Lower leg skin (tissue), 4 donors: ENCODE results near the gene GPBAR1. TPM values are rescaled to one million over a fixed set of nuclear protein-coding genes. Genes with fewer than 3 reads are reported as not detected.

Experiments used
- DNase-seq, 2 donors: peaks; one replicate each; pipeline ENCODE4 v3.0.0-alpha.2; 2019; ENCODE audit warnings: low spot score in 2 of 2
- H3K4me3 ChIP-seq: fragments of 200-600 bp; sonication (generic); 2 replicates; pipeline ENCODE4 v1.5.1; 2017; ENCODE audit warnings: mild to moderate bottlenecking, low read depth; ENCODE audit not compliant: poor library complexity, severe bottlenecking
- POLR2A ChIP-seq, 2 donors: fragments of 450-650 bp; IDR thresholded peaks; one replicate each; pipeline ENCODE4 v1.6.1; 2016 to 2017; ENCODE audit warnings: antibody characterized with exemption in 2 of 2, mild to moderate bottlenecking in 1 of 2, moderate library complexity in 1 of 2
- WGBS, 2 donors: methylation state at CpG; one replicate each; pipeline ENCODE4 v1.1.5; 2018; 5-methylcytosine and 5-hydroxymethylcytosine counted together
- intact Hi-C: fragments of 100-400 bp; cut with DNase I; formaldehyde crosslinking; loops from one replicate; pipeline ENCODE4 v1.15.0; 2023; ENCODE audit warnings: low total_unique reads
- total RNA-seq, 4 donors: library from RNA; depleted of rRNA; stranded (reverse); fragments of >200 nt; gene quantifications; one replicate each; pipeline ENCODE4 v1.1.0, GENCODE V29; 2016
- TF ChIP-seq, protein P1 (sequence below), 3 donors: fragments of 450-650 bp; IDR thresholded peaks; one replicate each; pipeline ENCODE4 v1.5.1; 2016; ENCODE audit warnings: antibody characterized with exemption in 3 of 3, mild to moderate bottlenecking in 3 of 3, moderate library complexity in 2 of 3

The GPBAR1 gene
- total RNA-seq, 4 donors from 2014 or later = 0.34 to 1.7 (median 1.4) TPM

DNA sequence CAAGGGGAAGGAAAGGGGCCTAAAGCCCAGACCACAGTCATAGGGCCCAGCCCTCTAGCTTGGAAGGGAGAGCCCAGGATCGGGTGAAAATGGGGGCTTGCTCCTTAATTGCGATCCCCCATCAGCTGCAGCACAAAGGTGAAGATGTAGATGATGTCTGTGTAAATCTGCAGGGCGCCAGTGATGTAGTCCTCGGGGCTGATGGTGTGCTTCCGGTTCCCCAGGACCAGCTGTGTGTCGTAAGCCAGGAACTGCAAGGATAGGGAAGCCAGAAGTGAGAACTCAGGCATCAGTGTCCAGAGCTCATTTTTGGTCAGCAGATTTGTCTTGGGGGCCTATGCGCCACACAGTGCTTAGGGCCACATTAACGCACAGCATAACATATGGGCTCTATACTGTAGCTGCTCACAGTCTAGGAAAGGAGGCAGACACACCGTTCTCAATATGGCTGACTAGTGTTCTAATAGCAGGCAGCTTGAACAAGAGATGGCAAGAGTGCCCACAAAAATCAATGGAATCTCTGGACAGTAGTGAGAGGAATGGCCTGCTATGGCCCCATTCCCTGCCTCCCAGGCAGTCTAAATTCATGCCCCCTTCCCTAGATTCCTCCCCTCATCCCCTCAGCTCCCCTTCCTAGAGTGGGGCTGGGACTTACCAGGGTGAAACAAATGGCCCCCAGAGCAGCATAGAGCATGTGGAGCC, 14.7 kb downstream of the GPBAR1 start:
- H3K4me3 ChIP-seq = no peak overlapping the region
- DNase-seq = no peak
- WGBS, 2 donors = 76 to 82% methylated on average over 9 of the region's 9 CpGs
- intact Hi-C loops = loop anchor here (10.0 kb wide), 1 partner anchor 119 kb away; the partner anchor contains the start of gene CTDSP1
- TF ChIP-seq, protein P1, sequence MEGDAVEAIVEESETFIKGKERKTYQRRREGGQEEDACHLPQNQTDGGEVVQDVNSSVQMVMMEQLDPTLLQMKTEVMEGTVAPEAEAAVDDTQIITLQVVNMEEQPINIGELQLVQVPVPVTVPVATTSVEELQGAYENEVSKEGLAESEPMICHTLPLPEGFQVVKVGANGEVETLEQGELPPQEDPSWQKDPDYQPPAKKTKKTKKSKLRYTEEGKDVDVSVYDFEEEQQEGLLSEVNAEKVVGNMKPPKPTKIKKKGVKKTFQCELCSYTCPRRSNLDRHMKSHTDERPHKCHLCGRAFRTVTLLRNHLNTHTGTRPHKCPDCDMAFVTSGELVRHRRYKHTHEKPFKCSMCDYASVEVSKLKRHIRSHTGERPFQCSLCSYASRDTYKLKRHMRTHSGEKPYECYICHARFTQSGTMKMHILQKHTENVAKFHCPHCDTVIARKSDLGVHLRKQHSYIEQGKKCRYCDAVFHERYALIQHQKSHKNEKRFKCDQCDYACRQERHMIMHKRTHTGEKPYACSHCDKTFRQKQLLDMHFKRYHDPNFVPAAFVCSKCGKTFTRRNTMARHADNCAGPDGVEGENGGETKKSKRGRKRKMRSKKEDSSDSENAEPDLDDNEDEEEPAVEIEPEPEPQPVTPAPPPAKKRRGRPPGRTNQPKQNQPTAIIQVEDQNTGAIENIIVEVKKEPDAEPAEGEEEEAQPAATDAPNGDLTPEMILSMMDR (IDR thresholded peaks at IDR 0.05) = no peak
- no peak for TF ChIP-seq POLR2A (IDR thresholded peaks at IDR 0.05)

DNA sequence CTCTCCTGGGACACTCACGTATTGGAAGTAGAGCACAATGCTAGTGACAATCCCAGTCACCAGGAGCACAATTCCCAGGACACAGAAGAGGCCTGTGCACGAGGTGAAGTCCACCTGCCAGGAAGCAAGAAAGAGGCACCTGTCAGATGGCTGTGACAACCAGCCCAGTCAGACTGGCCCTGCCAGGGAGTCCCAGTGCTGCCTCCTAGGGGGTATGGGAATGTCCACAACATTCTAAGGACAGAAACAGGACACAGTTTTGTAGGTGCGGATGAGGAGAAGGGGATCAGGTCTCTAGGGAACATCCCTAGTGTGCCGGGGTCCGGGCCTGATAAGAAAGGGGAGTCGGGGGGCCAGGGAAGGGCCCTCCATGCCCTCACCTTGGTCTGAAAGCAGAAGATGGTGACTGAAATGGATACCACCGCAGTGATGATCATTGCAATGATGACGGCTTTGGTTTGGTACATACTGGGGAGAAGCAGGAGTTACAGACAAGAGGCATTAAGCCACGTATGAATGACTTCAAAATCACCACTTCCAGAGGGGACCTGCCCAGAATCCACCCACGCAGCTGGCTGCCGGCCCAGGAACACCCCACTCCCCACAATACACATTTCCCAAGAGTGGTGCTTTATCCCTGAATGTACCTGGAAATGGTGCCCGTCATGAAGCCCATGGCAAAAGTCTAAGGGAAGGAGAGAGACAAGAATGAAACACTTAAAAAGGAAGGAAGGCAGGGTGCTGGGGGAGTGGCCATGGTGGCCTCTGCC, 16.4 kb downstream of the GPBAR1 start:
- H3K4me3 ChIP-seq = no peak overlapping the region
- intact Hi-C loops = loop anchor here (10.0 kb wide), 1 partner anchor 118 kb away; the partner anchor contains the start of gene CTDSP1
- WGBS, 2 donors = 77 to 78% methylated on average over 12 of the region's 12 CpGs
- DNase-seq = no peak
- TF ChIP-seq POLR2A (IDR thresholded peaks at IDR 0.05) = no peak
- TF ChIP-seq, protein P1 (IDR thresholded peaks at IDR 0.05) = no peak

DNA sequence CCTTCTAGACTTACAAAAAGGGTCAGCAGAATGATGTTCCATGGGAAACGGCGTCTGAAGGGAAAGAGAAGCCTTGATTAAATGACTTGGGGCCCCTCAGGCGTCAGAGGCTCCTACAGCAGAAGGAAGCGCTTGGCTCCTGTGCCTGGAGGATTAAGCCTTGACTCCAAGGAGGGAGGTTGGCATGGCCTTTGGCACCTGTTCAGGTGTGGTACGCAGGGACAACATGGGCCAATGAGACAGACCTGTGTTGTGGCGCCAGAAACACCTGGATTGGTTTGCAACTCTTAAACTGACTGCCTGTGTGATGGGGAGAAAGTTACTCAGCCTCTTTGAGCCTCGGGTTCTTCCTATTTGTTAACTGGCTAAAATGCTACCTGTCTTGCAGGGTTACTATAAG, 17.1 kb downstream of the GPBAR1 start:
- intact Hi-C loops = loop anchor here (10.0 kb wide), 1 partner anchor 117 kb away; the partner anchor contains the start of gene CTDSP1
- no peak for DNase-seq
- H3K4me3 ChIP-seq = no peak overlapping the region
- WGBS, 2 donors = 63 to 72% methylated on average over 7 of the region's 7 CpGs
- TF ChIP-seq POLR2A (IDR thresholded peaks at IDR 0.05) = no peak

DNA sequence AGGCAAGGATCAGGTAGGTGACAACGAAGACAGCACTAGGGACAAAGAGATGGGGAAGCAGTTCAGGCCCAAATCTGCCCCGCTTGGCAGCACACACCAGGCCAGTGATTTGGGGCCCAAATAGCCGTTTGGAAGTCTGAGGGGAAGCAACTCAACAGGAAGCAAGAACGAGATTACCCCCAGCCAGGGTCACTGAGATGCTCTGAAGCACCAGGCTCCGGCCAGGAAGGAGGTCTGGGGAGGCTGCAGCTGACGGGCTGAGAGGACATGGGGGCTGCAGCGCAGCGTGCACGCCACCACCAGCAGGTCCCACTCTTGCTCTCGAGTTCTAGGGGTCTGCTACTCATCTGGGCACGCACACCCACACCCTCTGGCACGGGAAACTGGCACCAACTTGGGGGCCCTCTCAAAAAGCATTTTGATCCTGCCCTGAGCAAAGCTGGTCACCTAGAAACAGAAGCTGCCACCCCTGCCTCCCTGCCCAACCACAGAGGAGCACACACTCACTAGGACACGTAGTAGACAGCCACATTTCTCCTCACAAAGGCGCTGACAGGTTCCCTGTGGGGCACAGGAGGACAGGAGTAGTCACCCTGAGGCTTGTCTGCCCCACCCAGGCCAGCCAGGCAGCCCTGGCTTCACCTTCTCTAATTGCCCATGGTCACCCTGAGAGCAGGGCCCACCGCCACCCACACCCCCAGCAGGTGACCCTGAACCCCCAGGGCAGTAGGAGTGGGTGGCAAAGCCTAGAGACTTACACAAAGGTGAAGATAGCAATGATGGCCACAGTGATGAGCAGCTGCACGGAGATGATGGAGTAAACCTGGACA, 17.9 kb downstream of the GPBAR1 start:
- no peak for DNase-seq
- 72 to 73% methylated on average over 14 to 16 of the region's 16 CpGs for WGBS, 2 donors
- intact Hi-C loops = loop anchor here (10.0 kb wide), 1 partner anchor 116 kb away; the partner anchor contains the start of gene CTDSP1
- H3K4me3 ChIP-seq = no peak overlapping the region
- no peak for TF ChIP-seq POLR2A (IDR thresholded peaks at IDR 0.05)
- TF ChIP-seq, protein P1 (IDR thresholded peaks at IDR 0.05) = no peak

DNA sequence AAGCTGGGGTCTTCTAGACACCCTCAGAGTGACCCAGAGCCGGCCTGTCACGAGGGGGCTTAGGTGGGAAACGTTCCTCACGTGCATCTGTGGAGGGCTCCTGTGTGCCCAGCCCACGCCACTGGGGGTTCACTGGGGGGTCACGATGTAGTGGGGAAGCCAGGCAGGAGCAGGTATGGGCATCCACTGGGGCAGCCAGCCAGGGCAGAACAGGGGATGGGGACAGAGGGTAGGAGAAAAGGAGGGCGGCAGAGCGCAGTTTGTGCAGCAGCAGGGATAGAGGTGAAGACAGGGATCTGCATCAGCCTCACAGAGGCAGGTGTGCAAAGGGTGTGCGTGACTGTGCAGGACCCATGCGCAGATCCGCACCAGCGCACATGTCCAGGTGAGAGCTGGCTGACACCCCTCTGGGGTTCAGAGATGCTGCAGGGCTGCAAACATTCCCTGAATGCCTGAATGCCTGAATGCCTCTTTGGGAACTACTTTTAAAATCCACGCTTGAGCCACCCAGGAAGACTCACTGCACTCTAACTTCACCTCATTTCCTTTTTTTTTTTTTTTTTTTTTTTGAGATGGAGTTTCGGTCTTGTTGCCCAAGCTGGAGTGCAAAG, 19.6 kb downstream of the GPBAR1 start:
- no peak overlapping the region for H3K4me3 ChIP-seq
- intact Hi-C loops = no loop called here
- WGBS, 2 donors = 89 to 91% methylated on average over 14 of the region's 14 CpGs
- no peak for DNase-seq
- TF ChIP-seq, protein P1 (IDR thresholded peaks at IDR 0.05) = no peak
- no peak for TF ChIP-seq POLR2A (IDR thresholded peaks at IDR 0.05)
